Right lobe of liver (tissue), 4 donors: ENCODE data around the gene LUZP2.

ENCODE experiments used
- CTCF ChIP-seq, 4 donors: fragments of 200-600 bp in 3 of 4; fragments of 450-650 bp in 1 of 4; IDR thresholded peaks; one replicate each; pipeline versions ENCODE4 v1.5.1 to v1.8.0; 2016 to 2022; ENCODE audit warnings: antibody characterized with exemption in 4 of 4, mild to moderate bottlenecking in 2 of 4
- POLR2A ChIP-seq: fragments of 450-650 bp; IDR thresholded peaks from one replicate; pipeline ENCODE4 v1.6.1; 2017; ENCODE audit warnings: antibody characterized with exemption, mild to moderate bottlenecking
- donor health status: DM: no; HTN: no; CAD: no.
- donor health status: DM: no; HTN: no; CAD: no.
- donor health status: DM: no; HTN: yes; CAD: no.

DNA sequence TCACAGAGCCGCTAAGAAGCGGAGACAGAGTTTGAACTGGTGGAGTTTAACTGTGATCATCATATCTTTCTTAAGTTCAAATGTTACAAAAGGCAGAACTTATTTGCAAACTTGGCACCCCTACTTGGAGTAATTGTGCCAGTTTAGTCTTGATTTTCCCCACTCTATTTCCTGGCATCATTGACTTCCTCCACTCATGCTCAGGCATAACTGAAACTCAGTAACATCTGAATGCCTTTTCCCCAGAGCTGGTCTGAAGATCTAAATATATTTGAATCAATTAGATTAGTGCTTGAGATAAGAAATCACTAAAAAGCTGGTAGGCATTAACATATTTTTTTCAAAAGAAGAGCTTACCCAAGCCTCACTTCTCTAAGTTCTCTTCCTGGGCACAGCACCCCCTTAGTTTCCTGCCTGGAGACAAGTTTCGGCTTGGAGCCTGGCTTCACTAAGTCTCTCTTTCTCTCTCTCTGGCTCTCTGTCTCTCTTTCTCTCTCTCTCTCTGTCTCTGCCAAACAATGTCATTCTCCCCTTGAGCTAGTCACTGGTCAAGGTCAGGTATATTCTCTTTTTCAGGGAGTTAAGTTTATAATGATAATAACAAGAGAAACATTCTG, 190.8 kb downstream of the LUZP2 start:
- TF ChIP-seq CTCF (IDR thresholded peaks at IDR 0.05) (no peak), POLR2A (no peak)
